ENCODE data around the gene ALDH4A1. TPM values are rescaled to one million over a fixed set of nuclear protein-coding genes. Genes with fewer than 3 reads are reported as not detected.

ALDH4A1 gene
- total RNA-seq, 2 experiments from 2014 or later = 4.5 to 5.8 TPM

GRCh38 chr1:18913065-18913835 is 10.9 kb upstream of the ALDH4A1 start:
- Mint-ChIP-seq H3K9me3 (ENCODE audit: low read depth) (no peaks in the 10 kb centered on the region), H3K27me3 (no peaks in the 10 kb centered on the region), H3K36me3 (peaks cover 18% of the 10 kb centered on the region), H3K4me3 (no peak overlapping the region), H3K4me1 (peaks cover 4% of the 10 kb centered on the region), H3K27ac (no peak overlapping the region)
- DNase-seq (peak; percentile 75), ATAC-seq (peak; percentile 89)
- CTCF ChIA-PET = interaction anchor here (0.7 to 4.9 kb wide), 43 partner anchors 8 to 335 kb away, joined by 3 to 55 read pairs (median 6); partner anchors contain the start of genes ALDH4A1 and IFFO2

GRCh38 chr1:18912550-18912949 is 10.2 kb upstream of the ALDH4A1 start:
- Mint-ChIP-seq H3K9me3 (ENCODE audit: low read depth) (no peaks in the 10 kb centered on the region), H3K4me3 (no peak overlapping the region), H3K36me3 (peaks cover 20% of the 10 kb centered on the region), H3K4me1 (peaks cover 4% of the 10 kb centered on the region), H3K27me3 (no peaks in the 10 kb centered on the region), H3K27ac (no peak overlapping the region)
- CTCF ChIA-PET = interaction anchor here (0.9 to 4.9 kb wide), 34 partner anchors 8 to 336 kb away, joined by 3 to 55 read pairs (median 6); partner anchors contain the start of genes ALDH4A1 and IFFO2
- DNase-seq = no peak
- ATAC-seq = no peak

DNA sequence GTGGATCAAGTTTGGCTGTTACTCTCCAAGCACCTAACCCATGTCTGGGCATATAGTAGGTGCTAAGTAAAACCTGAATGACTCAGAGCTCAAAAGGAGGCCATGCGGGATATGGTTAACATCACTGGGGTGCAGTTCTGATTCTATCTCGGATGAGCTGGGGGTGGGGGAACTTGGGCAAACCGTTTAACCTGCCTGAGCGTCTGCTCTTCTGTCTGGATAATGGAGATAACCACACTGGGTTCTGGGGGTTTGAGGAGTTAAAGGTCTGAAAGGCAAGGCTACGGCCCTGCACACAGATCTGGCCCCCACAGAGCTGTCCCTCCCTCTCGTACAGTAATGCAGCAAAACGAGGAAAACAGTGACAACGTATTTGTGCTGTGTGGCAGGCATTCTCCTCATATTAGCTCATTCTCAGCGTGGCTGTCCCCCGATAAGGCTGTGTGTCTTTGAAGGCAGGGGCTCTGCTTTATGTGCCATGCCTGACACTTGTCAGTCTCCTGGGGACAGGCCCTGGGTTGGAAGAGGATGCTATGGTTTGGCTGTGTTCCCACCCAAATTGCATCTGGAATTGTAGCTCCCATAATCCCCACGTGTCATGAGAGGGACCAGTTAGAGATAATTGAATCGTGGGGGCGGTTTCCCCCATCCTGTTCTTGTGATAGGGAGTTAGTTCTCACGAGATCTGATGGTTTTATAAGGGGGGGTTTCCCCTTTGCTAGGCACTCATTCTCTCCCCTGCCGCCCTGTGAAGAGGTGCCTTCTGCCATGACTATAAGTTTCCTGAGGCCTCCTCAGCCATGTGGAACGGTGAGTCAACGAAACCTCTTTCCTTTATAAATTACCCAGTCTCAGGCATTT is 6.8 kb upstream of the ALDH4A1 start:
- H3K27ac Mint-ChIP-seq = no peak overlapping the region

GRCh38 chr1:18907917-18908845 is 5.8 kb upstream of the ALDH4A1 start:
- peaks cover 13% of the 10 kb centered on the region for H3K4me1 Mint-ChIP-seq
- ATAC-seq (no peak), DNase-seq (no peak)
- no peak overlapping the region for H3K27ac Mint-ChIP-seq
- H3K36me3 Mint-ChIP-seq = peaks cover 20% of the 10 kb centered on the region
- H3K9me3 Mint-ChIP-seq (ENCODE audit: low read depth) = no peaks in the 10 kb centered on the region
- CTCF ChIA-PET = interaction anchor here (0.7 to 6.3 kb wide), 25 partner anchors 7 to 212 kb away, joined by 3 to 55 read pairs (median 7); partner anchors contain the start of gene IFFO2
- H3K27me3 Mint-ChIP-seq = no peaks in the 10 kb centered on the region
- no peak overlapping the region for H3K4me3 Mint-ChIP-seq

More for the DNA sequence above, 6.8 kb upstream of the ALDH4A1 start:
- DNase-seq = no peak
- no peaks in the 10 kb centered on the region for H3K9me3 Mint-ChIP-seq (ENCODE audit: low read depth)
- peaks cover 20% of the 10 kb centered on the region for H3K36me3 Mint-ChIP-seq
- no peaks in the 10 kb centered on the region for H3K27me3 Mint-ChIP-seq
- CTCF ChIA-PET = interaction anchor here (0.7 to 3.6 kb wide), 13 partner anchors 24 to 211 kb away, joined by 3 to 39 read pairs (median 4); partner anchors contain the start of gene IFFO2
- ATAC-seq = no peak
- H3K4me3 Mint-ChIP-seq = no peak overlapping the region
- H3K4me1 Mint-ChIP-seq = peaks cover 4% of the 10 kb centered on the region

DNA sequence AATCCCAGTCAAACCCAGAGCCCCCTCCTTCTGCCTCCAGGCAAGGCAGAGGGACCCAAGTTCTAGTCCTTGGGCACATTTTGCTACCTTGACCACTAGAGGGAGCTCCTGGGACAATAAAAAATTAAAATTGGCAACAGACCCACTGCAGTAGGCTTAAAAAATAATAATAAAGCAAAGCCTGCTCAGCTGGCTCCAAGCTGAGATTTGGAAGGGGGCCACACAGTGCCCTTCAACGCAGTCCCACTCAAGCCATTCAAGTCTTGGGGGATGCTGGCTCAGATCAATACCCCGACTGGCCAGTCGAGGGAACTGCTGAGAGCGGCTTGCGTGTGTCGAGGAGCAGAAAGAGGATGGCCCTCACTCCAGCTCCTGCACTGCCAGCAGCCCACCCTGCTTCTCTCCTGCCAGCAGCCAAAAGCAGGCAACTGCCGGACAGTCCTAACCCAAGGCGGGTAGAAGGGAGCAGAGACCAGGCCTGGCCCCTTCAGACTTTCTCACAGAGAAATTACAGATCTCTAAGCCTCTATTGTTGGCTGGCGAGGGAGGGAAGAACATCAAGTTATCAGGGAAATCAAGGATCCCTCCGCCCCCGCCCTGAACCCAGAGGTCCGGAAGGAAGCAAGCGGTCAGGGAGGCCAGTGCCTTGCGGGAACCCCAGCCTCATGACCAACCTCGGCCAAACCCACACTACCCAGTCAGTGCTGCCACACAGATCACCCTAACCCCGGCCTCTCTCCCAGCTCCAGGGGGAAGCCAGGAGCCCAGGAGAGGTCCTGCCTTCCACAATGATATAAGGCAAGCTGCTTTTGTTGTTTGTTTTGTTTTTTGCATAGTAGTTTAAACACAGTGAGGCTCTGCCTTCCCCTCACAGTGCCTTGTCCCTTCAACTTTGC is 4.9 kb upstream of the ALDH4A1 start:
- Mint-ChIP-seq H3K36me3 (peaks cover 20% of the 10 kb centered on the region), H3K27me3 (no peaks in the 10 kb centered on the region), H3K9me3 (ENCODE audit: low read depth) (no peaks in the 10 kb centered on the region), H3K4me3 (no peak overlapping the region), H3K27ac (no peak overlapping the region), H3K4me1 (peaks cover 11% of the 10 kb centered on the region)
- ATAC-seq = no peak
- CTCF ChIA-PET = interaction anchor here (0.8 to 6.3 kb wide), 45 partner anchors 7 to 753 kb away, joined by 3 to 55 read pairs (median 4); partner anchors contain the start of gene IFFO2
- DNase-seq = peak; percentile 70

DNA sequence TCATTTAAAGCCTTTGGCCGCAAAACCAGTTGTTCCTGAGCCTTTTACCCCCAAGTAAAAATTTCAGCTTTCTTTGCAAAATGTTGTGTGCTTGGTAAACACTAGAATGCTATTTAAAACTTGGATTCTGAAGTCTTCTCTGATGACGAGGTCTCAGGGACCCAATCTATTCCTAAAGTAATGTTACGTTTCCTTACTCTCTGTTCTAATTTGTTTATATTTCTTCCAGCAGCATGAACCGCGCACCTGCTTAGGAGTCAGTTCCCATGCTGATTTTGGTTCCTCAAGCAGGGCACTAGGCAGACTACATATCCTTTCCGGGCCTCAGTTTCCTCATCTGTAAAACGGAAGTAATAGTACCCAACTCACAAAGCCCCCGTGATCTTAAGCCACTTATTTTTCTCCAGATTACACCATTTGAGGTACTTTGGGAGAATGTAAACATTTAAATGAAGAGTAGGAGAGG is 969 bp upstream of the ALDH4A1 start:
- ATAC-seq (no peak), DNase-seq (no peak)
- Mint-ChIP-seq H3K36me3 (peaks cover 1% of the 10 kb centered on the region), H3K27ac (peak overlapping the region; percentile 97), H3K4me3 (peak overlapping the region; percentile 92), H3K27me3 (no peaks in the 10 kb centered on the region), H3K4me1 (peaks cover 19% of the 10 kb centered on the region), H3K9me3 (ENCODE audit: low read depth) (no peaks in the 10 kb centered on the region)
- CTCF ChIA-PET = interaction anchor here (0.8 to 6.3 kb wide), 19 partner anchors 9 to 338 kb away, joined by 3 to 55 read pairs (median 3); no protein-coding TSS in a partner anchor

DNA sequence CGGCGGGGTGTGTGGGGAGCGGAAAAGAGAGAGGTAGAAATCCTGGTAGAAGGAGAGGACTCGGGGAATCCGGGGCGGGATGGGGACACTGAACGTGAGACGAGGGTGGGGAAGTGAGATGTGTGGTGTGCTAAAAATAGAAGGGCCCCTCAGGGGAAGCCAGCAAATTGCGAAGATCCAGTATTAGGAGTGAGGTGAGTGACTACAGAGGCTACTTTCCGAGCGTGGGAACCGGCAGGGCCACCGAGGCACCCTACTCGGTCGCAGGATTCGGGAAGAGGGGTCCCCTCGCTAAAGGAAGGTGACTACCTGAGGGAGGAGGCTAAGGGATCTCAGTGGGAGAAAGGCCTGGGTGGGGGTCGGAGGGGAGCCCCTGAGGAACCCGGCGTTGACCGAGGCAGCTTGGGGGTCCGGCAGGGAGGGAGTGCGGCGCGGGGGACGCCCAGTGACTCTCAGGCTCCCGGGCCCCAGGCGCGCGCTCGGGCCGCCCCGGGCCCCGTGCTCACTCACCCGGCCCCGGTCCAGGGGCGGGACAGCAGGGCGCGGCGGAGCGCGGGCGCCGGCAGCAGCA is 318 bp downstream of the ALDH4A1 start:
- Mint-ChIP-seq H3K27ac (peak overlapping the region; percentile 81), H3K27me3 (no peaks in the 10 kb centered on the region), H3K9me3 (ENCODE audit: low read depth) (no peaks in the 10 kb centered on the region), H3K4me1 (peaks cover 19% of the 10 kb centered on the region), H3K36me3 (no peaks in the 10 kb centered on the region), H3K4me3 (peak overlapping the region; percentile 92)
- DNase-seq (peak; percentile 44), ATAC-seq (no peak)
- CTCF ChIA-PET = interaction anchor here (0.8 to 6.3 kb wide), 15 partner anchors 13 to 212 kb away, joined by 3 to 55 read pairs (median 4); no protein-coding TSS in a partner anchor

GRCh38 chr1:18901147-18901951 is 1.0 kb downstream of the ALDH4A1 start:
- CTCF ChIA-PET = interaction anchor here (0.7 to 6.3 kb wide), 5 partner anchors 12 to 213 kb away, joined by 3 to 55 read pairs (median 10); no protein-coding TSS in a partner anchor
- H3K9me3 Mint-ChIP-seq (ENCODE audit: low read depth) = no peaks in the 10 kb centered on the region
- DNase-seq = no peak
- peaks cover 19% of the 10 kb centered on the region for H3K4me1 Mint-ChIP-seq
- ATAC-seq = no peak
- peak overlapping the region; percentile 81 for H3K27ac Mint-ChIP-seq
- no peaks in the 10 kb centered on the region for H3K36me3 Mint-ChIP-seq
- H3K4me3 Mint-ChIP-seq = peak overlapping the region; percentile 92
- no peaks in the 10 kb centered on the region for H3K27me3 Mint-ChIP-seq

DNA sequence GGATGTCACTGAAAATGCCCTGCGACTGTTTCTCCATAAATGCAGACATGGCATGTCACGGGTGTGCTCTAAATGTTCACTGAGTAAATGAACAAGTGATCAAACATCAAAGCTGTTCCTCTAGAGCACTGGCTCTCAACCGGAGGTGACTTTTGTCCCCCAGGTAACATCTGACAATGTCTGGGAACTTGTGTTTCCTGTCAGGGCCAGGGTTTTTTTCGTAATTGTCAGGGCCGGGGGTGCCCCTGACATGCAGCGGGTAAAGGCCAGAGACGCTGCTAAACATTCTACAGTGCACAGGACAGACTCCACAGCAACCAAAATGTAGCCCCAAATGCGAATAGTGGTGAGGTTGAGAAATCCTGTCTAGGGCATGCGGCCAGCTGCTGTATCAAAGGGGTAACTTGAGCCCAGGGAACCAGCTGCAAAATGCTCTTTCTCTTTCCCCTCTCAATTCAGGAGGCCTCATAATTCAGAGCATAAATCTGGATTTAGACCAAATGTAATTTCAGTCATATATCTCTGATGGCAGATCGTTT is 2.0 kb downstream of the ALDH4A1 start:
- no peak for ATAC-seq
- CTCF ChIA-PET = interaction anchor here (1.7 to 2.6 kb wide), 2 partner anchors 13 to 17 kb away, joined by 9 to 15 read pairs; no protein-coding TSS in a partner anchor
- no peak overlapping the region for H3K4me3 Mint-ChIP-seq

GRCh38 chr1:18899363-18900049 is 2.8 kb downstream of the ALDH4A1 start:
- no peaks in the 10 kb centered on the region for H3K36me3 Mint-ChIP-seq
- no peaks in the 10 kb centered on the region for H3K27me3 Mint-ChIP-seq
- ATAC-seq (no peak), DNase-seq (no peak)
- no peak overlapping the region for H3K27ac Mint-ChIP-seq
- H3K4me3 Mint-ChIP-seq = no peak overlapping the region
- peaks cover 19% of the 10 kb centered on the region for H3K4me1 Mint-ChIP-seq
- CTCF ChIA-PET = interaction anchor here (0.5 to 2.6 kb wide), 3 partner anchors 14 to 219 kb away, joined by 3 to 15 read pairs (median 9); no protein-coding TSS in a partner anchor
- H3K9me3 Mint-ChIP-seq (ENCODE audit: low read depth) = no peaks in the 10 kb centered on the region

More for the DNA sequence above, 2.0 kb downstream of the ALDH4A1 start:
- no peaks in the 10 kb centered on the region for H3K36me3 Mint-ChIP-seq
- H3K4me1 Mint-ChIP-seq = peaks cover 19% of the 10 kb centered on the region
- H3K27ac Mint-ChIP-seq = no peak overlapping the region
- H3K9me3 Mint-ChIP-seq (ENCODE audit: low read depth) = no peaks in the 10 kb centered on the region
- H3K27me3 Mint-ChIP-seq = no peaks in the 10 kb centered on the region
- no peak for DNase-seq
